Raji (cell line): ENCODE data around the gene ETHE1.

Experiments used
- POLR2A ChIP-seq: IDR thresholded peaks from 2 replicates; pipeline ENCODE4 v1.6.1; 2011; ENCODE audit warnings: low read depth, low read length, control low read depth; ENCODE audit not compliant: insufficient read depth

The ETHE1 gene

DNA sequence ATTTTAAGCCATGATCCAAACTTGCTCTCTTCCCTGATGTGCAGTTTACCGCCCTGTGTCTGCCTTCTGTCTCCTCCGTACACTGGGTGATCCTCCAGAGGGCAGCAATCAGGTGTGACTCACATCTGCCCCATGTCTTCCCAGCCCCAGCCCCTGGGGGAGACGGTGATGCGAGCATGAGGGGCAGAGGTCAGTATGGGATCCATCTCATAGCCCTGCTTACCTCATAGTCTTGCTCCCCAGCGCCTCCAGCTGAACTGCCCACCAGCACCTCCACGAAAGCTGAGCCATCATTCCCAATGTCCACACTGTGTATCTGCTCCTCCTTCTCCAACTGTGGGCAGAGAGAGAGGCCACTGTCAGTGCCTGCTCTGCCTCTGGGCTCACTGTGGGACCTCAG is 33.7 kb upstream of the ETHE1 start:
- no peak for TF ChIP-seq POLR2A

DNA sequence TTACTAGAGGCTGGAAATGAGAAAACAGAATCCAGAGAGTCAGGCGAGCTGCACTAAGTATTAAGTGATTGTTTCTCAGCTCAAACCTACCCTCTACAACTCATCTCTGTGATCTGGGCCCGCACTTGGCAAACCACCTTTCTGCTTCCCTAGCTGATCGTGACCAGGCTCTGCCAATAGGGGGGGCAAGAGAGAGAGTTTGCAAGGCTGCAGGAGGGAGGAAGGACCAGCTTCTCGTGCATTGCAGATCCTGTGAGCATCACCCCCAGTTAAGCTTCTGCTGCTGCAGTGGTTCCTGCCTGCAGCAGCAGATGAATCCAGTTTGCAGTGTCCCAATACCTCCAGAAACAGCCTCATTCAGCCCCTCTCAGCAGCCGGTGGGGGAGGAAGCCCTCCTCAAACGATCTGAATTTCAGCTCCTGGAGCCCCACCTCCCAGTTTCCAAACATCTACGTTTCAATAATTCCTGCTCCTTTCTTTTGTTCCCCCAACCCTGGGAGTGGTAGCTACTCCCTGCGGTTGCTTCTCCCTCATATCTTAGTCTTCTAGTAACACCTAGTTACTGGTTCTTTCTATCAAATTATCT is 28.3 kb upstream of the ETHE1 start:
- TF ChIP-seq POLR2A: no peak

- no peak for TF ChIP-seq POLR2A
These were observed 27.4 kb upstream of the ETHE1 start for GRCh38 chr19:43554317-43554895.

GRCh38 chr19:43553656-43554055 is 26.7 kb upstream of the ETHE1 start:
- no peak for TF ChIP-seq POLR2A

DNA sequence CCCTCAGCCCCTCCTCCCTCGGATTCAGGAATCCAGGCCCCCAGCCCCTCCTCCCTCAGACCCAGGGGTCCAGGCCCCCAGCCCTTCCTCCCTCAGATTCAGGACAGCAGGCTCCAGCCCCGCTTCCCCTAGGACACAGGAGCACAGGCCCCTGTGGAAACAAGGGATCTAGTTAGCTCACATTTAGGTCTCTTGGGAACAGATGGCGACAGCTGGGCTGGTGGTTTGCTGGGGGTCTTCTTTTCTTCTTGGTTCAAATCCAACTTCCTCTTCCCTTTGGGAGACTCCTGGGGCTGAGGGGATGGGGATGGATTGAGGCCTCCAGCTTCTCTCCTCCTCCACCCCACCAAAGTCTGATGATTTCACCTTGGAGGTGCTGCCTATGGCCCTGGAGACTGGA is 25.6 kb upstream of the ETHE1 start:
- TF ChIP-seq POLR2A: no peak

DNA sequence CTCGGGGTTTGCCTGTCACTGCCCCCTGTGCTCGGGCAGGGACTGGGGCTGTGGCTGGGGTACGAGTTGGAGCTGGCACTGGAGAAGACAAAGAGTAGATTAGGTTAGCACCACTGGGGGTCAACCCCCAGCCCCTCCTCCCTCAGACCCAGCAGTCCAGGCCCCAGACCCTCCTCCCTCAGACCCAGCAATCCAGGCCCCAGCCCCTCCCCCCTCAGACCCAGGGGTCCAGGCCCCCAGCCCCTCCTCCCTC is 25.1 kb upstream of the ETHE1 start:
- TF ChIP-seq POLR2A: no peak

- no peak for TF ChIP-seq POLR2A
These were observed 24.6 kb upstream of the ETHE1 start for GRCh38 chr19:43551399-43552197.

GRCh38 chr19:43548706-43549105 is 21.7 kb upstream of the ETHE1 start:
- no peak for TF ChIP-seq POLR2A

DNA sequence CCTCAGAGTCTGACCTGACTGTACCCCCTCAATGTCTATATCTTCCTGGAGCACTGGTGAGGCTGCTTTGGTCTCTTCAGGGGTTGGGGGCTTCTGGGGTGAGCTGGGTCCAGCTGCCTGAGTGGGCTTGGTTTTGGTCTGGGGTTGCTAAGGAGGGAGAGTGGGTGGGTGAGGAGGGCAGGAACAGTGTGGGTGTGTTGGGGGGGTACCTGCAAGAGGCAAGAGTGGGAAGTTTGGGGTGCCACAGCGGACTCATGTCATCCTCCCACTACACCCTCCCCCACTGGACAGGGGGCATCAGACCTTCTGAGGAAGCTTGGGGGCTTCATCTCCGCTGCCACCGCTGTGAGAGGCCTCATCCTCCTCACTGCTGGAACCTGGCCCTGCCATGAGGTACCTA is 19.6 kb upstream of the ETHE1 start:
- no peak for TF ChIP-seq POLR2A

GRCh38 chr19:43545981-43546380 is 19.0 kb upstream of the ETHE1 start:
- TF ChIP-seq POLR2A: no peak

GRCh38 chr19:43545276-43545675 is 18.3 kb upstream of the ETHE1 start:
- TF ChIP-seq POLR2A: no peak

DNA sequence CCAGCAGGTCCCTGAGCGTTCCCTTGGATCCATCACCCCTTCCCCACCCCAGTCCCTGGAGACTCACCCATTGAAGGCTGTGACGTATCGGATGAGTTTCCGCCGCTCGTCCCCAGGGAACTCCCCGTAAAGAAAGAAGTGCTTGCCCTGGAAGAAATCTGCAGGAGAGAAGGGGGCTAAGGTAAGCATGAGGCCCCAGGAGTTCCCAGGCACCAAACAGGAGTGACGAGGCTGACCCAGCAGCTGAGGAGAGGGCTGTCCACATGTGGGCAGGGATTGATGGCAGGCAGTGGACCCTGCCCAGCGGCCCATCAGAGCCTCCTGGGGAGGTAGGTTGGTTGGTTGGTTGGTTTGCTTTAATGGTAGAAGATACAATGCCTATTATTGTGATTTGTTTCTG is 17.1 kb upstream of the ETHE1 start:
- no peak for TF ChIP-seq POLR2A

DNA sequence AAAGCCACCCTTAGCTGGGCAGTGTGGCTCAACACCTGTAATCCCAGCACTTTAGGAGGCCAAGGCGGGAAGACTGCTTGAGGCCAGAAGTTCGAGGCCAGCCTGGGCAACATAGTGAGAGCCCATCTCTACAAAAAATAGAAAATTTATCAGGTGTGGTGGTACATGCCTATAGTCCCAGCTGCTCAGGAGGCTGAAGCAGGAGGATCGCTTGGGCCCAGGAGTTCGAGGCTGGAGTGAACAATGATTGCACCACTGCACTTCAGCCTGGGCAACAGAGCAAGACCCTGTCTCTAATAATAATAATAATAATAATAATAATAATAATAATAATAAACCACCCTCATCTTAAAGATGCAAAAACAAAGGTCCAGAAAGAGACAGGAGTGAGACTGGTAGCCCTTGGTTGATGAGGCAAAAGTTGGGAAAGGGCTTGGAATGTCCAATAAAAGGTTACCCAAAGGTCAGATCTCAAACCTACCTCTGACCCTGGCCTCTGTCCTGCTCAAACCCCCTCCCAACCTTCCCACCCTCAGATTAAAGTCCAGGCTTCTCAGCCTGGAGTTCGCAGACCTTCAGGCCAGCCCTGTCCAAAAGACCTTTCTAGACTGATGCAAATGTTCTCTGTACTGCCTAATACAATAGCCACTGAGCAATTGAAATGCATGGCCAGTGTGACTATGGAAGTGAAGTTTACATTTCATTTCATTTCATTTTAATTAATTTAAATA is 15.1 kb upstream of the ETHE1 start:
- TF ChIP-seq POLR2A: no peak

DNA sequence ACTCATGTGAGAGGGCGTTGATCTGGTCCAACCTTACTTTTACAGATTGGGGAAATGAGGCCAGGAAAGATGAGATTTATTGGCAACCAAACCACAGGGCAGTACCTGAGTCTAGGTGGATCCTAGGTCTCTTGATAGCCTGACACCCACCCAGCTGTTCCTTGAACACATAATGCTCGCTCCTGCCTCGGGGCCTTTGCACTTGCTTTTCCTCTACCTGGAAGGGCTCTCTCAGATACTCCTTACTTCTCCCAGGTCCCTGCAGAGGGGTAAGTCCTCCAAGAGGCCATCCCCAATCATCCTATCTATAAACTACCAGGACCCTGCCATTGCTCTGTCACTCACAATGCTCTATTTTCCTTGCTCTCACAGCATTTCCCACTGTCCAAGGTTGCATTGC is 13.4 kb upstream of the ETHE1 start:
- TF ChIP-seq POLR2A: no peak

DNA sequence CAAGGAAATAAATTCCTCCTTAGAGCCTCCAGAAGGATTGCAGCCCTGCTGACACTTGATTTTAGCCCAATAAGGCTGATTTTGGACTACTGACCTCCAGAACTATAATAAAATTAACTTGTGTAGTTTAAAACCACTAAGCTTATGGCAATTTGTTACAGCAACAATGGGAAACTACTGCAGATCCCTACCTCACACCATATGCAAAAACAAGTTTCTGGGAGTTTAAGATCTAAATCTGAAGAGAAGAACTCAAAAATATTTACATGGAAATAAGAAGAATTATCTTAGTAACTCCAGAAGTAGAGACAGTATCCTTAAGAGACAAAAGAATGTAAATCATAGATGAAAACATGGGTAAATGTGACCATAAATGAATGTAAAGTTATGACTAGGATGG is 11.9 kb upstream of the ETHE1 start:
- TF ChIP-seq POLR2A: no peak
